Keratinocyte (primary cell): ENCODE measurements around the gene PCDHB4.
A peak's percentile ranks its signal among the peaks of the same experiment; 100 is the strongest.

ENCODE experiments used
- CTCF ChIP-seq, 3 experiments: IDR thresholded peaks in 1 of 3; conservative IDR thresholded peaks in 1 of 3; optimal IDR thresholded peaks in 1 of 3; 2 replicates in 2 of 3; 3 replicates in 1 of 3; pipeline versions ENCODE3 to v1.5.1; 2011; ENCODE audit warnings: low read length in 3 of 3, mild to moderate bottlenecking in 3 of 3, moderate library complexity in 2 of 3, control low read depth in 1 of 3, inconsistent platforms in 1 of 3; ENCODE audit not compliant: insufficient read depth in 2 of 3; ENCODE audit errors: extremely low read depth in 1 of 3
- EZH2 ChIP-seq: IDR thresholded peaks from one replicate; pipeline ENCODE4 v1.6.1; 2012; ENCODE audit warnings: inconsistent platforms, mild to moderate bottlenecking, low read length, moderate library complexity

GRCh38 chr5:141135030-141135717 lies 13.6 kb downstream of the PCDHB4 start, which contains the start of gene PCDHB5:
- TF ChIP-seq CTCF (optimal IDR thresholded peaks at IDR 0.05 in 1 of 3, IDR thresholded peaks at IDR 0.05 in 1 of 3, conservative IDR thresholded peaks at IDR 0.05 in 1 of 3; ENCODE audit: extremely low read depth in 1 of 3, insufficient read depth in 2 of 3, low read length in 3 of 3) (peak in 1 of 3 experiments; percentile 20), EZH2 (no peak)
